C4-2B (cell line): Measurements from ENCODE around the gene NAPA.

Experiments
- H3K27ac ChIP-seq: fragments of 450-650 bp; 2 replicates; pipeline ENCODE4 v1.5.1; 2017
- CTCF ChIP-seq: fragments of 450-650 bp; conservative IDR thresholded peaks from 2 replicates; pipeline ENCODE4 v1.5.1; 2017; ENCODE audit warnings: mild to moderate bottlenecking
- ZFX ChIP-seq: fragments of 450-650 bp; IDR thresholded peaks from 2 replicates; pipeline ENCODE4 v1.6.1; 2017

NAPA gene

GRCh38 chr19:47464675-47465419 is 50.0 kb downstream of the NAPA start:
- TF ChIP-seq ZFX = no peak
- no peak for TF ChIP-seq CTCF
- H3K27ac ChIP-seq = no peak overlapping the region

GRCh38 chr19:47461876-47462275 is 53.0 kb downstream of the NAPA start:
- no peak overlapping the region for H3K27ac ChIP-seq
- no peak for TF ChIP-seq CTCF
- TF ChIP-seq ZFX = no peak

- no peak overlapping the region for H3K27ac ChIP-seq
- no peak for TF ChIP-seq ZFX
- no peak for TF ChIP-seq CTCF
Observed at GRCh38 chr19:47459477-47459876, 55.4 kb downstream of the NAPA start.

GRCh38 chr19:47458672-47459071 is 56.2 kb downstream of the NAPA start:
- no peak for TF ChIP-seq CTCF
- TF ChIP-seq ZFX = no peak
- no peak overlapping the region for H3K27ac ChIP-seq

- H3K27ac ChIP-seq = no peak overlapping the region
- TF ChIP-seq CTCF (no peak), ZFX (no peak)
Observed at GRCh38 chr19:47456721-47457474, 58.0 kb downstream of the NAPA start.

GRCh38 chr19:47450478-47450877 is 64.4 kb downstream of the NAPA start:
- no peak for TF ChIP-seq ZFX
- no peak for TF ChIP-seq CTCF
- no peak overlapping the region for H3K27ac ChIP-seq

GRCh38 chr19:47448360-47448727 is 66.5 kb downstream of the NAPA start:
- TF ChIP-seq CTCF (no peak), ZFX (no peak)
- no peak overlapping the region for H3K27ac ChIP-seq
